HepG2 (cell line): Measurements from ENCODE around the gene AKR1B15. TPM values are rescaled to one million over a fixed set of nuclear protein-coding genes. Genes with fewer than 3 reads are reported as not detected.

Experiments used
- ATAC-seq: fragments of 200-7000 bp; cut with Tn5 transposase; 3 replicates; pipeline ENCODE4 v1.9.1; 2020; ENCODE audit warnings: mild to moderate bottlenecking, moderate library complexity
- BruUV-seq: library from RNA; stranded (reverse); fragments of 400-500 nt; replicated peaks from 2 replicates; lab custom pipeline; 2021; lab: Mats Ljungman, UMichigan
- CTCF ChIA-PET: fragments of 300-600 bp; formaldehyde crosslinking; extraction: SDS; loops from one replicate; lab custom pipeline; 2021; ENCODE audit warnings: low total read pairs, inconsistent platforms, low intra/inter-chr PET ratio; lab: Yijun Ruan, JAX
- POLR2A ChIA-PET: fragments of 350-600 bp; sonication (Branson Sonifier 250); formaldehyde crosslinking; loops from one replicate; lab custom pipeline; 2020; ENCODE audit warnings: antibody characterized with exemption, inconsistent platforms; lab: Yijun Ruan, JAX
- DNase-seq: peaks from one replicate; pipeline ENCODE4 v3.0.0-alpha.2; 2015; ENCODE audit warnings: low spot score
- FAIRE-seq: peaks from 3 replicates; lab custom pipeline; 2011; peaks lifted over from hg19 to GRCh38; lab: Jason Lieb, UNC
- H2AFZ ChIP-seq: one replicate; pipeline ENCODE4 v1.6.1; 2011; ENCODE audit warnings: low read length, inconsistent platforms
- H3K27ac ChIP-seq: fragments of 300-600 bp; 3 replicates; pipeline ENCODE4 v1.8.0; 2011; ENCODE audit warnings: mixed run types, mild to moderate bottlenecking, mixed read lengths, low read length, inconsistent platforms; ENCODE audit not compliant: insufficient read depth; ENCODE audit errors: extremely low read length
- H3K27me3 ChIP-seq, 2 experiments: fragments of 200-600 bp in 1 of 2; 2 replicates in 1 of 2; 3 replicates in 1 of 2; pipeline versions ENCODE4 v1.6.0 to v1.8.0; 2011; ENCODE audit warnings: low read length in 2 of 2, mild to moderate bottlenecking in 2 of 2, moderate library complexity in 2 of 2, inconsistent platforms in 1 of 2; ENCODE audit not compliant: insufficient read depth in 2 of 2, control insufficient read depth in 1 of 2
- H3K36me3 ChIP-seq, 2 experiments: fragments of 200-600 bp in 1 of 2; replicated peaks in 1 of 2; 2 replicates in 1 of 2; 3 replicates in 1 of 2; pipeline versions ENCODE4 v1.5.1 to v1.8.0; 2011; ENCODE audit warnings: low read length in 2 of 2, inconsistent platforms in 1 of 2; ENCODE audit not compliant: insufficient read depth in 2 of 2, control insufficient read depth in 1 of 2
- H3K4me1 ChIP-seq: 2 replicates; pipeline ENCODE4 v1.5.1; 2012; ENCODE audit warnings: low read length, inconsistent platforms; ENCODE audit not compliant: insufficient read depth
- H3K4me2 ChIP-seq: 2 replicates; pipeline ENCODE4 v1.6.0; 2011; ENCODE audit warnings: low read depth, low read length, inconsistent platforms
- H3K4me3 ChIP-seq, 3 experiments: fragments of 200-600 bp in 1 of 3; sonication (generic), shearing (Covaris generic) in 1 of 3; replicated peaks in 1 of 3; 2 replicates each; pipeline ENCODE4 v1.5.1; 2011 to 2016; ENCODE audit warnings: low read length in 3 of 3, inconsistent platforms in 2 of 3, low read depth in 2 of 3, mild to moderate bottlenecking in 2 of 3, control low read depth in 1 of 3, mixed read lengths in 1 of 3; ENCODE audit not compliant: insufficient read depth in 1 of 3
- H3K79me2 ChIP-seq: one replicate; pipeline ENCODE4 v1.6.1; 2011; ENCODE audit warnings: low read length, inconsistent platforms; ENCODE audit not compliant: insufficient read depth
- H3K9ac ChIP-seq: 2 replicates; pipeline ENCODE4 v1.6.0; 2011; ENCODE audit warnings: mild to moderate bottlenecking, low read depth, low read length, inconsistent platforms; ENCODE audit not compliant: insufficient read depth
- H3K9me3 ChIP-seq: 2 replicates; pipeline ENCODE4 v1.5.1; 2012; ENCODE audit warnings: mild to moderate bottlenecking, low read length
- H4K20me1 ChIP-seq: 2 replicates; pipeline ENCODE4 v1.6.0; 2011; ENCODE audit warnings: inconsistent platforms, mild to moderate bottlenecking, low read length, moderate library complexity; ENCODE audit not compliant: insufficient read depth
- CEBPB ChIP-seq: IDR thresholded peaks from 2 replicates; pipeline ENCODE4 v1.6.1; 2011; ENCODE audit warnings: low read depth, low read length, improper control_type of control experiment, borderline replicate concordance
- CHCHD3 ChIP-seq: sonication (generic); formaldehyde crosslinking; IDR thresholded peaks from 2 replicates; pipeline ENCODE4 v1.8.0; 2022; ENCODE audit warnings: mild to moderate bottlenecking, missing genetic modification reagents, moderate library complexity
- FOXK2 ChIP-seq: fragments of 450-650 bp; IDR thresholded peaks from 2 replicates; pipeline ENCODE4 v1.6.1; 2016
- LCORL ChIP-seq, 2 experiments: fragments of 450-650 bp in 1 of 2; sonication (generic) in 1 of 2; formaldehyde crosslinking in 1 of 2; IDR thresholded peaks; 2 replicates each; pipeline versions ENCODE4 v1.5.0 to v1.6.1; 2017 to 2020; ENCODE audit warnings: antibody characterized with exemption in 1 of 2, missing genetic modification reagents in 1 of 2
- ZBED4 ChIP-seq: sonication (generic); formaldehyde crosslinking; IDR thresholded peaks from 2 replicates; pipeline ENCODE4 v1.4.0; 2020; ENCODE audit warnings: missing genetic modification reagents, borderline replicate concordance
- ZHX2 ChIP-seq, 2 experiments: sonication (generic) in 1 of 2; formaldehyde crosslinking in 1 of 2; IDR thresholded peaks; 2 replicates each; pipeline versions ENCODE4 v1.6.1 to v1.9.0; 2014 to 2022; ENCODE audit warnings: antibody characterized with exemption in 1 of 2, borderline replicate concordance in 1 of 2, inconsistent platforms in 1 of 2, low read depth in 1 of 2, missing genetic modification reagents in 1 of 2
- ZMAT5 ChIP-seq: sonication (generic); formaldehyde crosslinking; IDR thresholded peaks from 2 replicates; pipeline ENCODE4 v1.5.0; 2020; ENCODE audit warnings: mild to moderate bottlenecking, low read depth, missing genetic modification reagents, borderline replicate concordance
- WGBS: methylation state at CpG from one replicate; pipeline ENCODE4 v1.1.6; 2017; ENCODE audit warnings: low lambda C conversion rate; 5-methylcytosine and 5-hydroxymethylcytosine counted together
- in situ Hi-C: cut with HindIII; loops from 2 replicates; pipeline ENCODE4 v1.10.0; 2017; ENCODE audit warnings: low pct_unique_long_range_greater_than_20kb; ENCODE audit not compliant: extremely low pct_ligation_motif_present
- intact Hi-C: fragments of 100-400 bp; cut with micrococcal nuclease; formaldehyde crosslinking; loops from one replicate; pipeline ENCODE4 v1.10.0; 2022; ENCODE audit not compliant: unreplicated experiment
- polyA plus RNA-seq, 8 experiments: library from polyadenylated mRNA; depleted of rRNA in 3 of 8; stranded (reverse) in 7 of 8; unstranded in 1 of 8; fragments of >200 nt; fragmentation: Illumina TruSeq in 4 of 8; extraction: Trizol in 4 of 8; gene quantifications; 2 replicates each; pipeline versions ENCODE4 v1.2.1 to v1.2.3, GENCODE V29; 2011 to 2016; ENCODE audit warnings: low read depth in 4 of 8, missing spikeins in 1 of 8, mixed read lengths in 1 of 8; ENCODE audit not compliant: insufficient read depth in 1 of 8
- total RNA-seq, 5 experiments: library from RNA; depleted of rRNA; stranded (reverse); fragments of >200 nt; fragmentation: Illumina TruSeq; extraction: Trizol; gene quantifications; 2 replicates each; pipeline ENCODE4 v1.2.3, GENCODE V29; 2016; ENCODE audit warnings: low read depth in 1 of 5

The AKR1B15 gene
- total and polyA plus RNA-seq, 2 of the 13 experiments (the other 11 are each of a cell fraction or from before 2014, with no cell fraction given): 0.77 TPM; not detected in 1

- Histone ChIP-seq H3K36me3 (no peaks in the 10 kb centered on the region), H3K4me1 (0 out of 2 replicates have a peak, but pooled peaks cover 14% of the 10 kb centered on the region), H3K79me2 (no peaks in the 10 kb centered on the region), H3K4me3 (no peak overlapping the region), H3K9ac (no peak overlapping the region), H2AFZ (no peak overlapping the region), H4K20me1 (no peaks in the 10 kb centered on the region), H3K4me2 (no peak overlapping the region), H3K27ac (no peak overlapping the region), H3K27me3 (0 out of 5 replicates have a peak, but pooled peaks cover 0 to 8% of the 10 kb centered on the region in 2 experiments), H3K9me3 (no peaks in the 10 kb centered on the region)
- TF ChIP-seq ZMAT5 (CRISPR knock-in tag) (no peak), CEBPB (peak; percentile 75; the same call in 1 of the 2 replicates), FOXK2 (no peak), CHCHD3 (no peak)
- ChIA-PET CTCF (no interaction called here), POLR2A (no interaction called here)
- intact Hi-C loops: no loop called here
- ATAC-seq: no peak
- in situ Hi-C loops: no loop called here
- no TSS peak for BruUV-seq
- no peak for DNase-seq
- no peak for FAIRE-seq
- 0% methylated on average over 1 of the region's 1 CpG for WGBS
These were observed 46.0 kb downstream of the AKR1B15 start for GRCh38 chr7:134594877-134595276.

- FAIRE-seq (no peak), DNase-seq (no peak), ATAC-seq (no peak)
- intact Hi-C loops: no loop called here
- in situ Hi-C loops: no loop called here
- CTCF ChIA-PET: no interaction called here
- Histone ChIP-seq H3K79me2 (no peaks in the 10 kb centered on the region), H2AFZ (no peak overlapping the region), H3K4me2 (no peak overlapping the region), H3K9ac (no peak overlapping the region), H3K27me3 (no peaks in the 10 kb centered on the region), H3K27ac (no peak overlapping the region), H3K36me3 (no peaks in the 10 kb centered on the region), H3K4me1 (peaks cover 33% of the 10 kb centered on the region), H3K9me3 (no peaks in the 10 kb centered on the region), H4K20me1 (no peaks in the 10 kb centered on the region), H3K4me3 (no peak overlapping the region)
- POLR2A ChIA-PET: no interaction called here
- 54% methylated on average over 4 of the region's 6 CpGs for WGBS
- BruUV-seq: no TSS peak
- TF ChIP-seq LCORL (IDR thresholded peaks at IDR 0.05): no peak
- no peak for TF ChIP-seq LCORL (CRISPR knock-in tag; IDR thresholded peaks at IDR 0.05)
- TF ChIP-seq ZBED4 (CRISPR knock-in tag): no peak
- TF ChIP-seq ZHX2 (IDR thresholded peaks at IDR 0.05; ENCODE audit: low read depth): no peak
- no peak for TF ChIP-seq ZHX2 (CRISPR knock-in tag; IDR thresholded peaks at IDR 0.05; ENCODE audit: borderline replicate concordance)
These were observed 50.5 kb downstream of the AKR1B15 start for GRCh38 chr7:134599371-134599770.
